ENCODE data around the gene SCYL2. TPM values are rescaled to one million over a fixed set of nuclear protein-coding genes. Genes with fewer than 3 reads are reported as not detected.

Gene SCYL2
- total RNA-seq, 1 experiment from 2014 or later, result 41.1 TPM

DNA sequence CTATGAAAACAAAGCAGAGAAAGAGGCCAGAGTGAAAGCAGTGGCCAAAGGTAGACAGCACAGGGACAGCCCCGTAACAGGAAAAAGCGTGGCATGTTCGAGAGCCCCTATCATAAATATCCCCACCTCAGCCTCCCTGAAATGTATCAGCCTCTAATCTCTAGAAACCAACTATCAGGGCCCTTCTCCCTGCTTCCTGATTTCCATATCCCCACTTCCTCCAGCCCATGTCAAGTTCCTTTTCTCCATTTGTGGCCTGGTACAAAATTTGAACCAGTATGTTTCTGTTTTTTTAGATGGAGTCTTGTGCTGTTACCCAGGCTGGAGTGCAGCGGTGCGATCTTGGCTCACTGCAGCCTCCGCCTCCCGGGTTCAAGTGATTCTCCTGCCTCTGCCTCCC, 17.0 kb upstream of the SCYL2 start:
- no peak overlapping the region for H3K27ac ChIP-seq
- no peaks in the 10 kb centered on the region for H4K20me1 ChIP-seq (ENCODE audit: insufficient read depth)
- TF ChIP-seq, protein P1, sequence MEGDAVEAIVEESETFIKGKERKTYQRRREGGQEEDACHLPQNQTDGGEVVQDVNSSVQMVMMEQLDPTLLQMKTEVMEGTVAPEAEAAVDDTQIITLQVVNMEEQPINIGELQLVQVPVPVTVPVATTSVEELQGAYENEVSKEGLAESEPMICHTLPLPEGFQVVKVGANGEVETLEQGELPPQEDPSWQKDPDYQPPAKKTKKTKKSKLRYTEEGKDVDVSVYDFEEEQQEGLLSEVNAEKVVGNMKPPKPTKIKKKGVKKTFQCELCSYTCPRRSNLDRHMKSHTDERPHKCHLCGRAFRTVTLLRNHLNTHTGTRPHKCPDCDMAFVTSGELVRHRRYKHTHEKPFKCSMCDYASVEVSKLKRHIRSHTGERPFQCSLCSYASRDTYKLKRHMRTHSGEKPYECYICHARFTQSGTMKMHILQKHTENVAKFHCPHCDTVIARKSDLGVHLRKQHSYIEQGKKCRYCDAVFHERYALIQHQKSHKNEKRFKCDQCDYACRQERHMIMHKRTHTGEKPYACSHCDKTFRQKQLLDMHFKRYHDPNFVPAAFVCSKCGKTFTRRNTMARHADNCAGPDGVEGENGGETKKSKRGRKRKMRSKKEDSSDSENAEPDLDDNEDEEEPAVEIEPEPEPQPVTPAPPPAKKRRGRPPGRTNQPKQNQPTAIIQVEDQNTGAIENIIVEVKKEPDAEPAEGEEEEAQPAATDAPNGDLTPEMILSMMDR (conservative IDR thresholded peaks at IDR 0.05), result no peak
- TF ChIP-seq EZH2 (IDR thresholded peaks at IDR 0.05; ENCODE audit: low read depth), result no peak
- no TSS peak for BruUV-seq (replicated peaks)
- no peaks in the 10 kb centered on the region for H3K36me3 ChIP-seq (ENCODE audit: low read depth)
- H3K9me3 ChIP-seq (ENCODE audit: insufficient read depth, low read depth), result no peaks in the 10 kb centered on the region
- no peaks in the 10 kb centered on the region for H3K4me1 ChIP-seq (replicated peaks; ENCODE audit: insufficient read depth)
- H3K4me3 ChIP-seq, result no peak overlapping the region
- no peak for DNase-seq
- ChIA-PET POLR2A (ENCODE audit: unreplicated experiment) (no interaction called here), CTCF (no interaction called here)
- H3K79me2 ChIP-seq (ENCODE audit: low read depth), result no peaks in the 10 kb centered on the region
- no peaks in the 10 kb centered on the region for H3K27me3 ChIP-seq (ENCODE audit: insufficient read depth, low read depth)
- no peaks in the 10 kb centered on the region for H3K9me2 ChIP-seq (ENCODE audit: insufficient read depth)
- intact Hi-C loops (cut with micrococcal nuclease; ENCODE audit: unreplicated experiment), result no loop called here
- H3K4me2 ChIP-seq, result no peak overlapping the region
- no peaks in the 10 kb centered on the region for H3F3A ChIP-seq (ENCODE audit: insufficient read depth, low read depth)
- H2AFZ ChIP-seq, result no peak overlapping the region

DNA sequence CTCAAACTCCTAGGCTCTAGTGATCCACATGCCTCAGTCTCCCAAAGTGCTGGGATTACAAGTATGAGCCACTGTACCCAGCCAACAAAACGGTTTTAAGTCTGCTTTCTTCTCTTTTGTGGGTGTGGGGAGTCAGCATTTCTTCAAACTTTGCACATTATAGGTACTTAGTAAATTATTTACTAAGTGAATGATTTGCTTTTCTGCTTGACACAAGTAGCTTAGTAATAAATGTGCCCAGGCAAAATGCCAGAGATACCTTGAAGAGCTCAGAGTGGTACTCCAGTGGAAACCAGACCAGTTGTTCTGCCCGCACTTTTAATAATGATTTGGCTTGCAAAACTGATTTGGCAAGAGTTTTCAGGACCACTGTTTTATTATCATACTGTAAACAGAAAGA, 15.1 kb upstream of the SCYL2 start:
- Histone ChIP-seq H3K9me2 (ENCODE audit: insufficient read depth) (no peaks in the 10 kb centered on the region), H3F3A (ENCODE audit: insufficient read depth, low read depth) (no peaks in the 10 kb centered on the region), H2AFZ (no peak overlapping the region), H3K4me2 (no peak overlapping the region), H3K27ac (no peak overlapping the region), H3K27me3 (ENCODE audit: insufficient read depth, low read depth) (no peaks in the 10 kb centered on the region), H3K4me1 (replicated peaks; ENCODE audit: insufficient read depth) (no peaks in the 10 kb centered on the region), H3K36me3 (ENCODE audit: low read depth) (no peaks in the 10 kb centered on the region), H3K79me2 (ENCODE audit: low read depth) (no peaks in the 10 kb centered on the region), H3K9me3 (ENCODE audit: insufficient read depth, low read depth) (no peaks in the 10 kb centered on the region), H4K20me1 (ENCODE audit: insufficient read depth) (no peaks in the 10 kb centered on the region), H3K4me3 (no peak overlapping the region)
- intact Hi-C loops (cut with micrococcal nuclease; ENCODE audit: unreplicated experiment), result no loop called here
- DNase-seq, result no peak
- no TSS peak for BruUV-seq (replicated peaks)
- TF ChIP-seq EZH2 (IDR thresholded peaks at IDR 0.05; ENCODE audit: low read depth), result no peak
- TF ChIP-seq, protein P1 (conservative IDR thresholded peaks at IDR 0.05), result no peak
- ChIA-PET CTCF (no interaction called here), POLR2A (ENCODE audit: unreplicated experiment) (no interaction called here)

DNA sequence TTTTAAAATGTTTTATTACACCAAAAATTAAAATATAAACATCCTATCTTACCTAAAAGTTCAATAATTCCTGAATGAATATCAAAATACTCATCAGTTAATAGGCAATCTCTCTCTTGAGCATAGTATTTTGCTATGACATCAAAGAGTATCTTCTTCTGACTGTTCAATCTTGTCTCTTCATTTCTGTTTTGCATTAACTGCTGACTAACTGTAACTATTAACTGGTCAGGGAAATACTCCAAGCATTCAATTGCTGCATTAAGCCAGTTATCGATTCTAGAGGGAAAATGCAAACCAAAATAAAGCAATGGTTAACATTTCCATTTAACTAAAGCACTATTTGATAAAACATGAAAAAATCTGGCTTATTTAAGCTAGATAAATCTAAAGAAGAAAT, 13.5 kb upstream of the SCYL2 start:
- H3K27me3 ChIP-seq (ENCODE audit: insufficient read depth, low read depth), result no peaks in the 10 kb centered on the region
- H3K9me3 ChIP-seq (ENCODE audit: insufficient read depth, low read depth), result no peaks in the 10 kb centered on the region
- DNase-seq, result no peak
- ChIA-PET POLR2A (ENCODE audit: unreplicated experiment) (no interaction called here), CTCF (no interaction called here)
- no peaks in the 10 kb centered on the region for H3K79me2 ChIP-seq (ENCODE audit: low read depth)
- H3K4me2 ChIP-seq, result no peak overlapping the region
- no peaks in the 10 kb centered on the region for H3K4me1 ChIP-seq (replicated peaks; ENCODE audit: insufficient read depth)
- no peak overlapping the region for H3K27ac ChIP-seq
- no TSS peak for BruUV-seq (replicated peaks)
- H3K36me3 ChIP-seq (ENCODE audit: low read depth), result no peaks in the 10 kb centered on the region
- no peaks in the 10 kb centered on the region for H4K20me1 ChIP-seq (ENCODE audit: insufficient read depth)
- H3K4me3 ChIP-seq, result no peak overlapping the region
- H3F3A ChIP-seq (ENCODE audit: insufficient read depth, low read depth), result no peaks in the 10 kb centered on the region
- TF ChIP-seq, protein P1 (conservative IDR thresholded peaks at IDR 0.05), result no peak
- TF ChIP-seq EZH2 (IDR thresholded peaks at IDR 0.05; ENCODE audit: low read depth), result no peak
- intact Hi-C loops (cut with micrococcal nuclease; ENCODE audit: unreplicated experiment), result no loop called here
- H2AFZ ChIP-seq, result no peak overlapping the region
- no peaks in the 10 kb centered on the region for H3K9me2 ChIP-seq (ENCODE audit: insufficient read depth)
